IMR-90 (cell line): ENCODE data around the gene MTA2. TPM values are rescaled to one million over a fixed set of nuclear protein-coding genes. Genes with fewer than 3 reads are reported as not detected.

Experiments used
- ATAC-seq: fragments of 200-7000 bp; cut with Tn5 transposase; 2 replicates; pipeline ENCODE4 v1.9.1; 2020; ENCODE audit warnings: low read depth, mild to moderate bottlenecking, moderate library complexity
- BruUV-seq: library from RNA; stranded (reverse); fragments of 400-500 nt; replicated peaks from 2 replicates; lab custom pipeline; 2021; lab: Mats Ljungman, UMichigan
- CTCF ChIA-PET: fragments of 300-600 bp; formaldehyde crosslinking; extraction: SDS; loops from one replicate; lab custom pipeline; 2021; ENCODE audit warnings: antibody characterized with exemption; lab: Yijun Ruan, JAX
- POLR2A ChIA-PET: fragments of 300-600 bp; sonication (Branson Sonifier 250); formaldehyde crosslinking; loops from one replicate; lab custom pipeline; 2022; ENCODE audit warnings: antibody characterized with exemption; ENCODE audit not compliant: unreplicated experiment; lab: Charles Lee
- DNase-seq: peaks from one replicate; pipeline ENCODE4 v3.0.0; 2013
- H2AFZ ChIP-seq: replicated peaks from 2 replicates; pipeline ENCODE3; 2013; ENCODE audit warnings: low read length, mild to moderate bottlenecking; ENCODE audit not compliant: poor library complexity
- H2AK5ac ChIP-seq: 2 replicates; pipeline ENCODE4 v1.6.1; 2013; ENCODE audit warnings: low read depth, low read length, inconsistent platforms
- H2AK9ac ChIP-seq: replicated peaks from 2 replicates; pipeline ENCODE3; 2013; ENCODE audit warnings: mild to moderate bottlenecking, low read depth, low read length, moderate library complexity; ENCODE audit not compliant: poor library complexity
- H2BK120ac ChIP-seq: 2 replicates; pipeline ENCODE4 v1.6.1; 2013; ENCODE audit warnings: low read depth, low read length, inconsistent platforms
- H2BK15ac ChIP-seq: 3 replicates; pipeline ENCODE4 v1.6.1; 2013; ENCODE audit warnings: low read depth, low read length, inconsistent platforms
- H2BK20ac ChIP-seq: 2 replicates; pipeline ENCODE4 v1.6.1; 2013; ENCODE audit warnings: low read depth, mild to moderate bottlenecking, inconsistent platforms, low read length, moderate library complexity
- H2BK5ac ChIP-seq: 2 replicates; pipeline ENCODE4 v1.6.1; 2013; ENCODE audit warnings: mild to moderate bottlenecking, low read depth, low read length, inconsistent platforms; ENCODE audit not compliant: poor library complexity, severe bottlenecking
- H3K14ac ChIP-seq: replicated peaks from 2 replicates; pipeline ENCODE4 v1.6.1; 2013; ENCODE audit warnings: low read depth, low read length, inconsistent platforms
- H3K18ac ChIP-seq: 2 replicates; pipeline ENCODE4 v1.6.1; 2013; ENCODE audit warnings: low read depth, low read length, control low read depth
- H3K23ac ChIP-seq: 2 replicates; pipeline ENCODE4 v1.6.1; 2013; ENCODE audit warnings: low read depth, low read length, inconsistent platforms
- H3K27ac ChIP-seq: 2 replicates; pipeline ENCODE4 v1.5.1; 2013; ENCODE audit warnings: mild to moderate bottlenecking, control low read depth, low read length; ENCODE audit not compliant: insufficient read depth
- H3K27me3 ChIP-seq: 2 replicates; pipeline ENCODE4 v1.6.1; 2013; ENCODE audit warnings: low read length; ENCODE audit not compliant: control insufficient read depth, insufficient read depth
- H3K36me3 ChIP-seq: 2 replicates; pipeline ENCODE4 v1.6.1; 2013; ENCODE audit warnings: low read length, mixed read lengths; ENCODE audit not compliant: control insufficient read depth, insufficient read depth
- H3K4ac ChIP-seq: 2 replicates; pipeline ENCODE4 v1.6.1; 2013; ENCODE audit warnings: low read depth, low read length, inconsistent platforms
- H3K4me1 ChIP-seq: 2 replicates; pipeline ENCODE4 v1.6.1; 2013; ENCODE audit warnings: low read length, mixed read lengths; ENCODE audit not compliant: control insufficient read depth, insufficient read depth
- H3K4me2 ChIP-seq: 2 replicates; pipeline ENCODE4 v1.6.1; 2013; ENCODE audit warnings: low read depth, mild to moderate bottlenecking, control low read depth, low read length, moderate library complexity
- H3K4me3 ChIP-seq: 2 replicates; pipeline ENCODE4 v1.5.1; 2013; ENCODE audit warnings: low read depth, mild to moderate bottlenecking, control low read depth, low read length, moderate library complexity; ENCODE audit not compliant: insufficient read depth
- H3K56ac ChIP-seq: 2 replicates; pipeline ENCODE4 v1.6.1; 2013; ENCODE audit warnings: low read length, inconsistent platforms; ENCODE audit not compliant: insufficient read depth; ENCODE audit errors: extremely low read depth
- H3K79me1 ChIP-seq, 2 experiments: 2 replicates each; pipeline ENCODE4 v1.6.1; 2013; ENCODE audit warnings: low read length in 2 of 2, inconsistent platforms in 1 of 2, low read depth in 1 of 2
- H3K9ac ChIP-seq: 2 replicates; pipeline ENCODE4 v1.6.1; 2013; ENCODE audit warnings: low read depth, low read length, control low read depth
- H3K9me1 ChIP-seq: 2 replicates; pipeline ENCODE4 v1.6.1; 2013; ENCODE audit warnings: low read length, inconsistent platforms; ENCODE audit not compliant: insufficient read depth
- H3K9me3 ChIP-seq: 2 replicates; pipeline ENCODE4 v1.6.1; 2013; ENCODE audit warnings: low read length; ENCODE audit not compliant: control insufficient read depth, insufficient read depth
- H4K20me1 ChIP-seq: 2 replicates; pipeline ENCODE4 v1.6.1; 2013; ENCODE audit warnings: low read length, inconsistent platforms; ENCODE audit not compliant: insufficient read depth
- H4K5ac ChIP-seq: 2 replicates; pipeline ENCODE4 v1.6.1; 2013; ENCODE audit warnings: mild to moderate bottlenecking, low read depth, low read length, control low read depth
- H4K8ac ChIP-seq, 2 experiments: 2 replicates each; pipeline ENCODE4 v1.6.1; 2013; ENCODE audit warnings: low read depth in 2 of 2, low read length in 2 of 2, control low read depth in 1 of 2, inconsistent platforms in 1 of 2
- H4K91ac ChIP-seq: 2 replicates; pipeline ENCODE4 v1.6.1; 2013; ENCODE audit warnings: low read depth, low read length, inconsistent platforms; ENCODE audit not compliant: insufficient read depth
- CEBPB ChIP-seq: IDR thresholded peaks from 2 replicates; pipeline ENCODE4 v1.6.1; 2012; ENCODE audit warnings: low read depth, low read length, improper control_type of control experiment
- CHD1 ChIP-seq: IDR thresholded peaks from 2 replicates; pipeline ENCODE4 v1.6.1; 2012; ENCODE audit warnings: low read depth, low read length, improper control_type of control experiment
- ELK1 ChIP-seq: fragments of 150-350 bp; IDR thresholded peaks from 2 replicates; pipeline ENCODE4 v1.6.1; 2016; ENCODE audit warnings: low read depth, mild to moderate bottlenecking, low read length, moderate library complexity, borderline replicate concordance
- FOS ChIP-seq: fragments of 150-350 bp; IDR thresholded peaks from 2 replicates; pipeline ENCODE4 v1.6.1; 2016; ENCODE audit warnings: low read depth, low read length
- MAZ ChIP-seq: IDR thresholded peaks from 2 replicates; pipeline ENCODE4 v1.6.1; 2012; ENCODE audit warnings: low read depth, mild to moderate bottlenecking, low read length, improper control_type of control experiment, moderate library complexity, borderline replicate concordance
- MXI1 ChIP-seq: IDR thresholded peaks from 2 replicates; pipeline ENCODE4 v1.6.1; 2012; ENCODE audit warnings: low read depth, mild to moderate bottlenecking, low read length, moderate library complexity, borderline replicate concordance
- POLR2A ChIP-seq: IDR thresholded peaks from 2 replicates; pipeline ENCODE4 v1.6.1; 2012; ENCODE audit warnings: mild to moderate bottlenecking, low read depth, low read length
- RAD21 ChIP-seq: IDR thresholded peaks from 2 replicates; pipeline ENCODE4 v1.6.1; 2012; ENCODE audit warnings: low read length, improper control_type of control experiment
- RFX5 ChIP-seq: IDR thresholded peaks from 2 replicates; pipeline ENCODE4 v1.8.0; 2012; ENCODE audit warnings: low read depth, mild to moderate bottlenecking, low read length, moderate library complexity
- SMC3 ChIP-seq: fragments of 150-350 bp; IDR thresholded peaks from 2 replicates; pipeline ENCODE4 v1.6.1; 2016; ENCODE audit warnings: low read depth, mild to moderate bottlenecking, antibody characterized with exemption, low read length, moderate library complexity
- WGBS, 2 experiments: methylation state at CpG; one replicate each; pipeline versions ENCODE4 v1.1.5 to v1.1.7; 2013; ENCODE audit warnings: missing lambda C conversion rate in 2 of 2; ENCODE audit not compliant: insufficient read length in 1 of 2; ENCODE audit errors: extremely low coverage in 2 of 2; 5-methylcytosine and 5-hydroxymethylcytosine counted together
- dilution Hi-C: fragments of 300-500 bp; cut with HindIII; formaldehyde crosslinking; loops from one replicate; pipeline ENCODE4 v1.14.3; 2018; ENCODE audit warnings: low sequenced_read_pairs; ENCODE audit not compliant: unreplicated experiment
- in situ Hi-C: fragments of 300-500 bp; cut with MboI; formaldehyde crosslinking; loops from 3 replicates; pipeline ENCODE4 v1.14.3; 2019; ENCODE audit warnings: low sequenced_read_pairs, inconsistent platforms, mixed read lengths
- intact Hi-C: fragments of 100-400 bp; cut with micrococcal nuclease; formaldehyde crosslinking; loops from 2 replicates; pipeline ENCODE4 v1.10.0; 2022
- polyA plus RNA-seq, 3 experiments: library from polyadenylated mRNA; depleted of rRNA; stranded (reverse); fragments of >200 nt; gene quantifications; 2 replicates each; pipeline ENCODE4 v1.2.3, GENCODE V29; 2012; ENCODE audit warnings: low replicate concordance in 1 of 3
- total RNA-seq: library from RNA; depleted of rRNA; stranded (reverse); fragments of >200 nt; gene quantifications from 2 replicates; pipeline ENCODE4 v1.2.3, GENCODE V29; 2012

MTA2 gene
- total and polyA plus RNA-seq, 2 of the 4 experiments (the other 2 are of a cell fraction): 34.8 to 136 TPM

DNA sequence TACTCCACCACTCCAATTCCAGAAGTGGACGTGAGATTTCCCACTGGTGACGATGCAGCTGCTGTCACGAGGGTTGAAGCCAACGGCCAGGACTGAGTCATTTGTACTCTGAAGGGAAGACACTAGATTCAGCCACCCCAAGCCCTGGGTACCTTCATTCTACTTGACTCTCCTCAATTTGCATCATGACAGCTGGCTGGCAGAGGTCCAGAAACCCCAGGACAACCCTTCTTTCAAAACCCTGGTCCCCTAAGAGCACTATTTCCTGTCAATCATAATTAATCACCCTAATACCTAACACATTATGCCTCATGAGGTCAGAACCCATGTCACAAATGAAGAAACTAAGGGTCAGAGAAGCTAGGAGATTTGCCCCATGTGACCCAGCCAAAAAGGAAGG is 6.0 kb upstream of the MTA2 start:
- DNase-seq: no peak
- H2AK9ac ChIP-seq: no peak overlapping the region
- no TSS peak for BruUV-seq
- H3K79me1 ChIP-seq: peaks cover 14 to 30% of the 10 kb centered on the region in 2 experiments; a peak in 3 of 4 replicates
- CTCF ChIA-PET: no interaction called here
- H4K20me1 ChIP-seq: no peaks in the 10 kb centered on the region; the same call in 1 of the 2 replicates
- H2AK5ac ChIP-seq: no peak overlapping the region
- no peak overlapping the region for H3K4me2 ChIP-seq
- no peak overlapping the region for H4K5ac ChIP-seq
- TF ChIP-seq CEBPB (no peak), RAD21 (no peak), CHD1 (no peak), ELK1 (no peak), FOS (no peak), MXI1 (no peak), RFX5 (no peak), SMC3 (no peak), MAZ (no peak), POLR2A (no peak)
- peaks cover 35% of the 10 kb centered on the region for H3K36me3 ChIP-seq
- no peak for ATAC-seq
- no peak overlapping the region for H2AFZ ChIP-seq
- no peak overlapping the region for H2BK5ac ChIP-seq
- no peak overlapping the region for H4K91ac ChIP-seq
- 70% methylated on average over 4 of the region's 4 CpGs; no CpG with 5 or more reads in 1 of the 2 experiments for WGBS, 2 experiments
- H2BK15ac ChIP-seq: no peak overlapping the region
- POLR2A ChIA-PET: no interaction called here
- no peak overlapping the region for H3K23ac ChIP-seq
- no peak overlapping the region for H3K18ac ChIP-seq
- no peaks in the 10 kb centered on the region for H3K9me3 ChIP-seq
- H4K8ac ChIP-seq: no peak overlapping the region
- intact Hi-C loops: no loop called here
- dilution Hi-C loops: no loop called here
- no peak overlapping the region for H3K56ac ChIP-seq
- peaks cover 7% of the 10 kb centered on the region for H3K4me1 ChIP-seq
- no peaks in the 10 kb centered on the region for H3K27me3 ChIP-seq
- H3K4me3 ChIP-seq: no peak overlapping the region
- H3K14ac ChIP-seq: no peak overlapping the region
- no peak overlapping the region for H3K9ac ChIP-seq
- no peak overlapping the region for H3K27ac ChIP-seq
- in situ Hi-C loops: no loop called here
- H3K4ac ChIP-seq: no peak overlapping the region
- H2BK20ac ChIP-seq: no peak overlapping the region
- no peak overlapping the region for H2BK120ac ChIP-seq
- peaks cover 5% of the 10 kb centered on the region for H3K9me1 ChIP-seq
